NCI-H1092 treated with DMSO at 0.1 percent for 48 hours (cell line): ENCODE measurements around the gene KDM2B.

Experiments
- DNase-seq: peaks from one replicate; lab custom pipeline; 2025; lab: John Stamatoyannopoulos, UW

Gene KDM2B

DNA sequence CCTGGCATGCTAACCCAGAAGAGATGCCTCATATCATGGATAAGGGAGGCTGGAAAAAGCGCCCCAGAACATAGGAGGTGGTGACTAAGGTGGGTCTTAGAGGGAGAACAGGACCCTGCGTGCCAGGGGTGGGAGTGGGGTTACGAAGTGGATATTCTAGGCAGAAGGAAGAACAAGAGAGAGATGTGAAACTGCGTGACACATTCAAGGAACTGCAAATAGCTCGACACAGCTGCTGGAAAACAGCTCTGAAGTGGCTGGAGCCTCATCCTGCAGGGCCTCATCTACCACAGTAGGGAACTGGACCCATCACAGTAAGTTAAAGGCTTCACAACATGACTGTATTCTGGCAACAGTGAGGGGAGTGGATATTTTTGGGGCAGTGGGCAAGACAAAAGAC, 119.8 kb downstream of the KDM2B start:
- DNase-seq, result no peak

DNA sequence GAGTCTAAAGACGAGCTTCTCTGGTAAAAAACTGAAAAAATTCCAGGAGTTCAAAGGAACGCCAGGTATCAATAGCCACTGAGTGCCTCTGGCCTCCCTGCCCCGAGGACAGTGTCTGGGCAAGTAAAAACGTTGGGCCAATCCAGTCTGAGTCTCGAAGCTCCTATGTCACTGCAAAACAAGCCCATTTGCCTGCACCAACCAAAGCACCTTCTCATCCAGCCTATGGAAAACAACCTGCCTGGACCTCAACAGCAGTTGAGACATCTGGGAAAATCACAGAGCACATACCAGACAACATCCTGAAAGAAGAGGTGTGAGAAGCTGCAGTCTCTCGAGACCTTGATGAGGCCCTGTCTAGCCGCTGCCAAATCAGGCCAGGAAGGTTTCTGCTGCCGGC, 124.3 kb downstream of the KDM2B start:
- DNase-seq, result no peak

DNA sequence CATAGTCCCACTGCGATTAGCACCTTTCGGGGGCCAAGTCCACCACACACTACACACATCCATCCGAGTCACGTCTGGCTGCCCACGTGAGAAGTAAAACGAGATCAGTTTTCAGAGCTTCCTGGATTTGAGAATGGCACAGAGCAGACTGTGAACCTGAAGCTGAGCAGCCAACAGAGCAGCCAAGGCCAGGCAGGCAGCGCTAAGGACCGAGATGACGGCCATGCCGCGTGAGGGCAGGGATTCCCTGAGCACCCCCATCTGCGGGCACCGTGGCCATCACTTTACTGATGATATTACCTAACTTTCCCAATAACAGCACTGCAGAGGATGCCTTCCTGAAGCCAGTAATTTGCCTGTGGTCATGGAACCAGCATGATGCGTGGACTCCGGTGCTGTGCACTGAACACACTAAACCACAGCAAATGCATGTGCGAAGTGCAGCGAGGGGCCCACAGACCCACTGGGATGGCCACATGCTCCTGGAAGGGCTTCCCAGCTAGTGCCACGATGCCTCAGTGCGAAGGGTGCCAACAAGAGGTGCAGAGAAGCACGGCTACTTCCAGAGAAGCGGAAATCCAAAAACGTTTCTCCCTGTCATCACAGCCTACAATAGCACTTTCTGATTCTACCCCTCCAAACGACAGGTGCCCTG, 124.9 kb downstream of the KDM2B start:
- DNase-seq, result no peak

DNA sequence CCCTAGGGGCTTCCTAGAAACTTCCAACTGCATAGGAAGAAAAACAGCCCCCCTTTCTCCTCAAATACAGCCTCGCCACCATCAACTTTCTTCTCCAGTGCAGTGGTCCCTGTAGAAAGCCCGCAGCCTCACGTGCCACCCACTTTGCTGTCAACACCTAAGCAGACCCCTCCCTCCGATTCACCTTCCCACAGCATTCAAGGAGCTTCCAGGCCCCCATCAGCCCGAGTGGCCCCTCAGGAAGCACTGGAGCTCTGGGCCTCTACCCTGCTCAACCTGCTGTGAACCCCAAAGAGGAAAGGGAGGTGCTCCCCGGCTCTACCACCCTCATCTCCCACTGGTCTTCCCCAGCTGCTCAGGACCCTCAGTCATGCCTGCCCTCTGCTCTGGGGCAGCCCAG, 125.9 kb downstream of the KDM2B start:
- no peak for DNase-seq

DNA sequence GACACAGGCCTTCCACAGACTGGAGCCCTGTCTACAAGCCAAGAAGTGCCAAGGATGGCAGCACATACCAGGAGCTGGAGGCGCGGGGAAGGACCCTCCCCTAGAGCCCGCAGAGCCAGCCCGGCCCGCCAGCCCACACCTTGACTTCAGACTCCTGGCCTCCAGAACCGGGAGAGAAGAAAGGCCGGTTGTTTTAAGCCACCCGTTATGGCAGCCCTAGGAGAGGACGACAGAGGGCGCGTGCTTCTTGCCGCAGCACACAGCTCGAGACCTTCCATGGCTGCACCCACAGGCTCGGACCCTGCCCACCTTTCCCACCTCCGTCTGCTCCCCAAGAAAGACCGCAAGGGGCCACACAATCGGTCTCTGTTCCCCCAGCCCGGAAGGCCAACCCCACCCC, 127.2 kb downstream of the KDM2B start:
- no peak for DNase-seq

DNA sequence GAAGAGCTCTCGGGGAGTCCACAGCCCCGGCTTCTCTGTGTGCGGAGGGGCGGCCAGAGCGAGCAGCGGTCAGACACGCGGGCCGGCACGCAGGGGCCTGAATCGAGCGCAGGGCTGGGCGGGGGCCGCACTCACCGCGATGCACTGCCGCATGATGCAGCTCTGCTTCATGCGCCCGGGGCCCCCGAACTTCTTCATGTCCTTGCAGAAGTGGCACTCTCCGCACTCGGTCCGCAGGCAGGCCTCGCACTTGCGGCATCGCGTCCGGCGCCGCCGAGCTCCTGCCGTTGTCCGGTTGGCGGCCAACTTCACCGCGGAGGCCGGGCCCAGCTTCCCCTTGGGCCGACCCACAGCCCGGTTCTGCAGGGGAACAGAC, 127.8 kb downstream of the KDM2B start:
- no peak for DNase-seq

DNA sequence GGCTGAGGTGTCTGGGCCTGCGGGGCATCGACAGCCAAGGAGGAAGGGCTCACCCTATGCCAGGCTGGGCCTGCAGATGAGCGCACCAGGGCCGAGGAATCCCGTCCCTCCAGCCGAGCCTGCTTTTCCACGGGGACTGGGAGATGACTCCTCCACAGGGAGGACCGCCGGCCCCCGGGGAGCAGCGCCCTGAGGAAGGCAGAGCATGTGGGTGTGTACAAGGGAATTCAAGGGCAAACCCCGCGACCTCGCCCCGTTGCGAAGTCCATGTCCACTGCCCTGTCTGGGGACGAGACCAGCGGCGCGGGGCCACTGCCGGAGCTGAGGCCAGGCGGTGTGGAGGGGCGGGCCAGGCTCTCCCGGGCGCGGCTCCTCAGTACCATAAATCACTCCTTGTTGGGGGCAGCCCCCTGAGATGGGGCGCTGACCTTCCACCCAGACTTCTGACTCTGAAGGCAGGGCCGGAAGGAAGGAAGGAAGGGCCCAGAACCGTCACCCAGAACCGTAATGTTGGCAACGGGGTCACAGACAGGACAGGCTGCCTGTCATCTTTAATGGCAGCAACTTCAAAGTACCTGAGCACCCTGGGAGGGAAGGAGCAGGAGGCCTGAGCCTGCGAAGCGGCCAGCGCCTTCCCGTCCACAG, 128.4 kb downstream of the KDM2B start:
- no peak for DNase-seq

DNA sequence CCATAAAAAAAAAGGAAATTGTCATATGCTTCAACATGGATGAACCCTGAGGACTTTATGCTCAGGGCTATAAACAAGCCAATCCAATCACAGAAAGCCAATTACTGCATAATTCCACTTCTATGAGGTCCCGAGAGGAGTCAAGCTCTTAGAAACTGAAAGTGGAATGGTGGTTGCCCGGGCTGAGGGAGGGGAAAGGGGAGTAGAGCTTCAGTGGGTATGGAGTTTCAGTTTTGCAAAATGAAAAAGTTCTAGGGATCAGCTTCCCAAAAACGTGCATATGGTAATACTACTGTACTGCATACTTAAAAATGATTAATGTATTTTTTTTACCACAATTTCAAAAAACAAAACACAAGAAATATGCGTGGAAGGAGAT, 128.9 kb downstream of the KDM2B start:
- DNase-seq, result no peak

DNA sequence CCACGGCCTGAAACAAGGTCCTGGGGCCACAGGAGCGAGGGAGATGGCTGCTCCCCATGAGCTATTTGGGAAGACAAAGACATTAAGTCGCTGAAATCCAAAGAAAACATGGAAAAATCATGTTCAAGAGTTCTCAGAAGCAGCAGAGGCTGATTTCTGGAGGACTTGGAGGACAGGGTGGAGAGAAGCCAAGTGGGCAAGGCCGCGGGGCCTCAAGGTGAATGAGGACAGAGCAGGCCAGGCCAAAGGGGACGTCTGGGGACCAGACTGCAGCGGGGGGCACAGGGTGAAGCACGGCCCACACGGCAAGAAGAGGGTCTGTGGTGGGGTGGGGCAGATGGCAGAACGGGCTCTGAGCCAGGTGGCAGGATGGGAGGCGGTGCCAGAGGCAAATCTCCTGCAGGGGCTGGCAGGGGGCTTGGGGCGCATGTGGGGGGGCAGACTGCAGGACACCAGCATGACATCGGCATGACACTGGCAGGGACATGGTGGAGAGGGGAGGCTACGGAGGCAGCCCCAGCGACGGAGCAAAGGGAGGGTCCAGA, 132.0 kb downstream of the KDM2B start:
- DNase-seq, result no peak

DNA sequence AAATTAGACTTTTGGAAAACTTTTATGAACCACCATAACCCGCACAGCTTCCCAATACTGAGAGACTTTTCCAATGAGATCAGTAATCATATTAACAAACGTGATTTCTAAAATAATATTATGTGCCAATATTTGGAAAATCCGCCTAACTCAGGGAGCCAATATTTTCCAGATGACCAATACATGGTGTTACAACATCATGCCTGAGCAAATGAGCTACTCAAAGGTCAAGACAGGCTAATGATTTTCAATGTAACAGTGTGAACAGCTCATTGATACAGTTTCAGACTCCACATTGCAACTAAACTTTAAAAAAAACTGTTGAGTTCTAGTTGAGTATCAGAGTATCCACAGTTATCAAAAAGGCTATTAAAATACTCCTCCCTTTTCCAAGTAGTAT, 134.1 kb downstream of the KDM2B start:
- DNase-seq, result no peak

DNA sequence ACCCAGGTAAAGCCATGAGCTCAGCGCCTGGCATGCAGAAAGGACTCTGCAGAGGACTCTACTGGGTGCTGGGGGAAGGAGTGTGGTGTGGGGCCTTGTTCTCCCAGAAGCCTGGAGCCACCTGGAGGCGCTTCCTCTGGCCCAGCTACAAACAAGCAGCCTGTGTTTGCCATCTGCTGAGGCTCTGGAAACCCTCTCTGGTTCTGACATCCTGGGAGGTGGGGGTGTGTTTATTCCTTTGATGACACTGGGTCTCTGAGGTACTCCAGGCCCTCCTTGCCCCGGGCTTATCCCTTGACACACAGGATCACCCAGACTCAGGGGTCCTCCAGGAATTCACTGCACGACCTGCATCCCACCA, 136.0 kb downstream of the KDM2B start:
- no peak for DNase-seq

DNA sequence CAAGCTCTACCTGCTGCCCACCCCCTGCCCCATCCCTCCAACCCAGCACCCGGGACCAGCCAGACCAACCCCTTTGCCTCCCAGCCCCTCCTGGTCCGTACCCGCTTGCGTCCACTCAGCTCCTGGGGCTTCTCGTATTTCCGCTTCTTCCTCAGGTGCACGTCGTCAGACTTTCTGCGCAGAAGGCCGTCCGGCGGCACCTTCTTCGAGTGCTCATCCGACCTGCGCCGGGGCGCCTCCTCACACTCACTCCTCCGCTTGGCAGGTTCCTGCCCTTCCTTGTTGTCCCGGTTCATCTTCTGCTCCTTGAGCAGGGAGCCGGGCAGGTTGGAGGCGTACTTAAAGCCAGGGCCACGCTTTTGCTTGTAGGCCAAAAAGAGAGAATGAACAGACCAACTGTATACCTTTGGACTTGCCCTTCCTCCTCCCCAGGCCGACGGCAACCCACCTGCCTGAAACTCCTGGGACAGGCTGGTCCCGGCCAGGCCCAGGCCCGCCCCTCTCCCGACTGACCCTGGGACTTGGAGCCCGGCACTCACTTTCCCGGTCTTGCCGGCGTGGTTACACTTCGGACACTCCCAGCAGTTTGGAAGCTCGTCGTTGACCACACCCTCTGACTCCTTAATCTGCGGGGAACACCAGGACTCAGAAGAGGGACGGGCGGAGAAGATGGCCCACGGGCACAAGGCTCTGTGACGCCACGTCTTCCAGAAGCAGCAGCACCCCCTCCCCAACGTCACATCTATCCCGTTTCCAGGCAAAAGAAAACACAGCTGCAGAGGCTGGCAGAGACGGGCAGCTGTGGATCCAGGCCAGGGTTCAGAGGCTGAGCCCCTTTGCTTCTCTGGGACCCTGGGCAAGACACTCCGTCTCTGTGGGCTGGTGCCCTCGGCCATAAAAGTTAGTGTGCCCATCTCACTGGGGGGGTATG, 136.6 kb downstream of the KDM2B start:
- DNase-seq, result no peak

DNA sequence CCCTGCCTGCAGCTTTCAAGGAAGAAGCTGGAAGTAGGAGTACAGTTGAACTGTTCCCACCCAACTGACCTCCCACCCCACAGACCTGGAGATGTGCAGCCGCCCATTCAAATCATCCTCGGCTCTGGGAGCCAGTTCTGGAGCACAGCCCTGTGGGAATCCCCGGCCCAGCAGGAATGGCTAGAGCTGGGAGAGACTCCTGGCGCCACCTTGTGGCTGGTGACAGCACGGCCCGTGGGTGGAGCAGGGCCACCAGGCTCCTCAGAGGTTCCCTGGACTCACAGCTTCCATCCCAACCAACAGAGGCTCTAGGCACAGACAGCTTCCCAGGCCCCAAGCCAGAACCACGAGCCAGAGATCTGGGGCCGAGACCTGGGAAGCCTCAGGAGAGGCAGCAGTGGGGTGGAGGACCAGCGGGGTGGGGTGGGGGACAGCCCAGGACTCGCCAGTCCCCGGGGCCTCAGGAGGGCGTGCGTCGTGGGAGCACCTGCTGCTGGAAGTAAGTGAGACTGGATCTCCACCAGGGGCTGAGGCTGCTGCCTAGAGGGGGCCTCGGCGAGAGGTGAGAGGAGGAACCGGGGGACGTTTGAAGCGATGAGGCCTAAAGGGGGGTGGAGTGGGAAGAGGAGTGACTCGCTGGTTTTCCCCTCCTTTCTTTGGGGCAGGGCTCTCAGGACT, 137.5 kb downstream of the KDM2B start:
- DNase-seq, result peak; percentile 2

DNA sequence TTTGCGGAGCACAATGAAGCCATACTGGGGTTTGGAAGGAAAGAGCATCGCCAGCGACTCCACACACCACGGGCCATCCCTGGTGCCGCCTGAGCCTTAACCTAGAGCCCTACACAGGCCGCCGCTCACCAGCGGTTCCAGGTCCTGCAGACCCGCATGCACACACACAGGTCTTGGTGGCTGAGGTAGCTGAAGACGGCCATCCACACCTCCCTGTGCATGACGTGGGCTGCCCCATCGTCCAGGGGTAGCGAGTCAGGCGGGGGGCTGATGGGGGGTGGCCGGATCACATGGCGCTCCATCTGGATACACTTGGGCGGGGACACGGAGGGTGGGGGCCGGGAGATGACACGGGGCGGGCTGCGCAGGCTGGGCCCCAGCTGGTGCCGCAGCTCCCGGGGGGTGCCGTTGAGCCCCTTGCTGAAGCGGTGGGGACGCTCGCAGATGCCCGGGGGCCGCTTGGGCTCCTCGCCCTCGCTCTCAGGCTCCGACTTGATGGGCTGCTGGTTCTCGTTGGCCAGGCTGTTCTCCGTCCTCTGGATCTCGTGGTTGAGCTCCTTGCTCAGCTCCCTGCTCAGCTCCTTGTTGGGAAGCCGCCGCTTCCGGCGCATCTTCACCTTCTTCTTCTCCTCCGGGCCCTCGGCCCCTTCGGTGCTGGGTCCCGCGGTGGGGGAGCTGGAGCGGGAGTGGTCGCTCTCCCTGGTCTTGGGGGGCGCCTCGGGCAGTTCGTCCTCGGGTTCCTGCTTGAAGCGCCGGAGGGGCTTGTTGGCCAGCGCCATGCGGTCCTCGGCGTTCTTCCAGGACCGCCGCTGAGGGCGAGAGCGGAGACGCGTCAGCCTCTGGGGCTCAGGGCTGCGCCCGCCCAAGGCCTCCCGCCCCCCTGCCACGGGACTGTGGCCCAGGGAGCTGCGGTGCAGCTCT, 138.5 kb downstream of the KDM2B start:
- no peak for DNase-seq

DNA sequence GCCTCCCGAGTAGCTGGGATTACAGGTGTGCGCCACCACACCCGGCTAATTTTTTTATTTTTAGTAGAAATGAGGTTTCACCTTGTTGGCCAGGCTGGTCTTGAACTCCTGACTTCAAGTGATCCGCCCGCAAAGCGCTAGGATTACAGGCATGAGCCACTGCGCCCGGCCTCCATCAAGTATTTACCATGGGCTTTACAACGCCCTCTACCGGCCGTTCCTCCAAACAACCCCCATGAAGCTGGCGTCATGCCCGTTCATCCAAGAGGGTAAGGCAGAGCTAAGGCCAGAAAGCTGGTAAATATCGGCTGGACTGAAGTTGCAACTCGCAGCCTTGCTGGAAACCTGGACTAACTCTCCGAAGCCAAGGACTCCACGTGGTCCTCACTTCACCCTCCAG, 139.3 kb downstream of the KDM2B start:
- no peak for DNase-seq

DNA sequence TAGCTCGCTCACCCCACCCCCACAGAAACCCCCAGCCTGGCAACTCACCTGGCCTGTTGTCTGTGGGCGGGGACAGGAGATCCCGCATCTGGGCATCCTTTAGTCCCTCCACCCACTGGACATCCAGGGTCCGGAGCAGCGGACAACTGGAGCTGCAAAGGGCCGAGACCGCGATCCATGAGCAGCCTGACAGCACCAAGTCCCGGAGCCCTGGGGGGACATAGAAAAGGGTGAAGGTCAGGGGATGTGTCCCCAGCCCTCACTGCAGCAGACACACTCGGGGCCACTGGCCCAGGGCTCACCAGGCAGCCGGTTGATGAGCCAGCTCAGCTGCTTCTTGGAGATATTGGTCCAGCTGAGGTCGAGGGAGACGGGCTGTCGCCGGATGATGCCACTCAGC, 140.1 kb downstream of the KDM2B start:
- DNase-seq, result no peak

DNA sequence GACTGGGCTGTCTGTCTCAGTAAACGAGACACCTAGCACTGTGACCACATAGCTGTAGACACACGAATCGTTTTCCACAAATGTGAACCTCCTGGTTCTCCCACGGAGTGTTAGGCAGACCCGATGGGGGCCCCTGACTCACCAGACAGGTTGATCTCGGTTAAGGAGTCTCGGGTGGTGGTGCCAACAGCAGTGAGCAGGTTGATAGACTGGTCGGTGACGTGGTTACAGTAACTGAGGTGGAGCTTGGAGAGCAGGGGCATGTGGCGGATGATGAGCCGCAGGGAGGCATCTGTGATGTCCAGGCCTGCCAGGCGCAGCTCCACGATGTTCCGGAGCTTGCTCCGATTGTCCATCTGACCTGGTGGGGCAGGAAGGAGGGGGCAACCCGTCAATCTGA, 141.1 kb downstream of the KDM2B start:
- no peak for DNase-seq

DNA sequence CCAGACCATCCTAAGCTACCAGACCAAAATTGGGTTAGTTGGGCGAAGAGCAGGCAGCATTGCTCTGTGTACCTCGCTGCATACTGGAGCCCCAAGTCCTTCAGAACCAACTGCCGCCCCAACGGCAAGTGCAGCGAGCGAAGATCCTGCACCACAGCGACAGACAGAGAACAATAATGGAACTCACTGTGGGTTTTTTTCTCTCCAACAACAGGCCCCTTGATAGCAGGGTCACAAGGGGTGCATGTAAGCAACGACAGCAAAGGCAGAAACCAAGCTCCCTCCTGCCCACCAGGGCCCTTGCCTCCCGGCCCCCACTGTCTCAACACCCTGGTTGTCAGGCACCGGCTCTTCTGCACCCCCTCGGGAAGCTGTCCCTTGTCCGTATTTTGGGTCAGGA, 141.9 kb downstream of the KDM2B start:
- no peak for DNase-seq

DNA sequence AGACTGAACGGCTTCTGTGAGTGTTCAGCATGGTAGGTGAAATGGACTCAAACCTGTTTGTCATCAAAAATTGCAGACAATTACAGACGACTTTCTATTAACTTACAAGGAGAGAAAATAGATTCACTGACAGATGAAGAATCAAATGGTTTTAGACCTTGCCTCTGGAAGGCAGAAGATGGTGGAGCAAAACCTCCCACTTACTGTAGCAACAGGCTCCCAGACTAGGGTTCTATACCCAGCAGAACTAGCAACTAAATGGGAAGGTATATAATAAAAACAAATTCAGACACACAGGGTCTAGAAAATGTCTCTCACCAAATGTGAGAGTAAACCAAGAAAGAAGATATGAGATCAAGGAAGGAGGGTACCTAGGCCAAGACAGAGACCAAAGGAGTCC, 144.1 kb downstream of the KDM2B start:
- DNase-seq, result no peak

DNA sequence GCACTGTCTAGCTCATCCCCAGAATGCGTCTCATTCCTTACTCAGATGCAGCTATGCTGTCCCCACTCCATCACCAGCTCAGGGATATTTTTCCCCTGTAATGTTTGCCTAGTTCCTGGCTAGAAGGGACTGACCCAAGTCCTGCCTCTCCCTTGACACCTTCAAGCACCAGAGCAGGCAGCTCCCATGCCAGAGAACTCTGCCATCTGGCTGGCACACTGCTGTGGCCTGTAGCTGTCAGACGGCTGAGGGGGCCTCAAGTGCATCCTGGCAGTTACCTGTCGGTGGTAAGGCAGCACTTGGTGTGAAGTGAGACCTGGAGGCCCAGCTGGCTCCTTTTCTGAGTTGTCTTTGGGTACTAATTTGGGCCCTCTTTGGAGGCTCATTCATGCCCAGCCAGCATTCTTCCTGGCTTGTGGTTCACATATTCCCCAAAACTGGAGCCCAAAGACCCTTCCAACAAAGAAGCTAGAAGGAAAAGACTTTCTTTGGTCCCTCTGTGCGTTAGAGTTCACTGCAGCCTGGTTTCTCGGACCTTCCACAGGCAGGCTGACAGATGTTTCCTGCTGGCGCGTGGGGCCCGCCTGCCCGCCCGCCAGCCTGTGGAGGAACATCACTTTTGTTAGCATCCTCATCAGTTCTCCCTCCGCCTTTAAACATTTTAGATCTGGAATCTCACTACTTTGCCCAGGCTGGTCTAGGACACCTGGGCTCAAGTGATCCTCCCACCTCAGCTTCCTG, 147.9 kb downstream of the KDM2B start:
- no peak for DNase-seq
